ENCODE results near the gene ABR.
"Not testable (repeated sequence)": the region's sequence is repeated elsewhere in the genome, so short reads cannot be mapped to it uniquely, and the experiment has no call there.

ABR gene

GRCh38 chr17:1125788-1126145 is 54.0 kb downstream of the ABR start:
- TF ChIP-seq, protein P1, sequence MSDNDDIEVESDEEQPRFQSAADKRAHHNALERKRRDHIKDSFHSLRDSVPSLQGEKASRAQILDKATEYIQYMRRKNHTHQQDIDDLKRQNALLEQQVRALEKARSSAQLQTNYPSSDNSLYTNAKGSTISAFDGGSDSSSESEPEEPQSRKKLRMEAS (IDR thresholded peaks at IDR 0.05; ENCODE audit: low read depth, low read length): no peak
- no peak for TF ChIP-seq MYC (IDR thresholded peaks at IDR 0.05; ENCODE audit: low read depth, low read length)
- TF ChIP-seq POLR2A (IDR thresholded peaks at IDR 0.05; ENCODE audit: extremely low read depth, insufficient read length): no peak
- no peak for TF ChIP-seq CTCF (IDR thresholded peaks at IDR 0.05; ENCODE audit: low read depth, low read length)
- no peak for DNase-seq (ENCODE audit: low read depth)
- H3K4me3 ChIP-seq (ENCODE audit: low read depth, low read length): no peak overlapping the region

- H3K4me3 ChIP-seq (ENCODE audit: low read depth, low read length): no peak overlapping the region
- DNase-seq (ENCODE audit: low read depth): no peak
- TF ChIP-seq, protein P1 (IDR thresholded peaks at IDR 0.05; ENCODE audit: low read depth, low read length): no peak
- no peak for TF ChIP-seq CTCF (IDR thresholded peaks at IDR 0.05; ENCODE audit: low read depth, low read length)
- no peak for TF ChIP-seq POLR2A (IDR thresholded peaks at IDR 0.05; ENCODE audit: extremely low read depth, insufficient read length)
- TF ChIP-seq MYC (IDR thresholded peaks at IDR 0.05; ENCODE audit: low read depth, low read length): no peak
Measured at GRCh38 chr17:1124896-1125787, 54.6 kb downstream of the ABR start.

- no peak for DNase-seq (ENCODE audit: low read depth)
- H3K4me3 ChIP-seq (ENCODE audit: low read depth, low read length): no peak overlapping the region
- TF ChIP-seq POLR2A (IDR thresholded peaks at IDR 0.05; ENCODE audit: extremely low read depth, insufficient read length): no peak
- no peak for TF ChIP-seq CTCF (IDR thresholded peaks at IDR 0.05; ENCODE audit: low read depth, low read length)
- TF ChIP-seq, protein P1 (IDR thresholded peaks at IDR 0.05; ENCODE audit: low read depth, low read length): no peak
- TF ChIP-seq MYC (IDR thresholded peaks at IDR 0.05; ENCODE audit: low read depth, low read length): no peak
Measured at GRCh38 chr17:1123921-1124715, 55.7 kb downstream of the ABR start.

DNA sequence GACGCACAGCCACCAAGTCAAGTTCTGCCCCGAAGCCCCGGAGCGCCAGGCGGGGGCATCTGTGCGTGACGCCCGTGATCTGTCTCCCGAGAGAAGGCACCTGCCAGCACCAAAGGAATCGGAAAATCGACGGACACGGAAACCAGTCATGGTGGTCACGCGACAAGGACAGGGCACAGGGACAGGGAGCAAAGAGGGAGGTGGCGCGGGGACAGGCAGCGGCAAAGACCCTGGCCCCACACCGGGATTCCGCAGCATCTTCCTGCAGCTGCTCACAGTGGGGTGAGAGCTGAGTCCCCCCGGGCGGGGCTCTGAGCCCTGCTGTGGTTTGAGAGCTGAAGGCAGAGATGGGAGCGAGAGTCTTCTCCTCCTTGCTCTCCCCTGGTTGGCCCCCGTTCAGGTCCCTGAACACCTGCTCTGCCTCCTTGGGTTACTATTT is 56.4 kb downstream of the ABR start:
- TF ChIP-seq MYC (IDR thresholded peaks at IDR 0.05; ENCODE audit: low read depth, low read length): no peak
- TF ChIP-seq CTCF (IDR thresholded peaks at IDR 0.05; ENCODE audit: low read depth, low read length): no peak
- no peak for TF ChIP-seq POLR2A (IDR thresholded peaks at IDR 0.05; ENCODE audit: extremely low read depth, insufficient read length)
- TF ChIP-seq, protein P1 (IDR thresholded peaks at IDR 0.05; ENCODE audit: low read depth, low read length): no peak
- no peak for DNase-seq (ENCODE audit: low read depth)
- H3K4me3 ChIP-seq (ENCODE audit: low read depth, low read length): no peak overlapping the region

GRCh38 chr17:1122533-1123392 is 57.0 kb downstream of the ABR start:
- H3K4me3 ChIP-seq (ENCODE audit: low read depth, low read length): no peak overlapping the region
- peak; percentile 57 for DNase-seq (ENCODE audit: low read depth)
- TF ChIP-seq MYC (IDR thresholded peaks at IDR 0.05; ENCODE audit: low read depth, low read length) (no peak), POLR2A (IDR thresholded peaks at IDR 0.05; ENCODE audit: extremely low read depth, insufficient read length) (no peak), CTCF (IDR thresholded peaks at IDR 0.05; ENCODE audit: low read depth, low read length) (peak; percentile 72)
- TF ChIP-seq, protein P1 (IDR thresholded peaks at IDR 0.05; ENCODE audit: low read depth, low read length): no peak

DNA sequence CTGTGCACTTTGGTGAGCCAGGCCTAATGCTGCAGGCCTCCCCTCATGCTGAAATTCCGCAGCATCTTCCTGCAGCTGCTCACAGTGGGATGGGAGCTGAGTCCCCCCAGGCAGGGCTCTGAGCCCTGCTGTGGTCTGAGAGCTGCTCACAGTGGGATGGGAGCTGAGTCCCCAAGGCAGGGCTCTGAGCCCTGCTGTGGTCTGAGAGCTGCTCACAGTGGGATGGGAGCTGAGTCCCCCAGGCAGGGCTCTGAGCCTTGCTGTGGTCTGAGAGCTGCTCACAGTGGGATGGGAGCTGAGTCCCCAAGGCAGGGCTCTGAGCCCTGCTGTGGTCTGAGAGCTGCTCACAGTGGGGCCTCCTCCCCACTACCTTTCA is 58.4 kb downstream of the ABR start:
- not testable (repeated sequence) for H3K4me3 ChIP-seq (ENCODE audit: low read depth, low read length); DNase-seq (ENCODE audit: low read depth)

All from NB4 (cell line).